PC-3 (cell line): ENCODE data around the gene DGKG. TPM values are rescaled to one million over a fixed set of nuclear protein-coding genes. Genes with fewer than 3 reads are reported as not detected.

Experiments
- ATAC-seq: fragments of 200-7000 bp; cut with Tn5 transposase; 2 replicates; pipeline ENCODE4 v1.9.1; 2020; ENCODE audit warnings: mild to moderate bottlenecking, moderate library complexity
- BruUV-seq: library from RNA; stranded (reverse); fragments of 400-500 nt; replicated peaks from 2 replicates; lab custom pipeline; 2021; lab: Mats Ljungman, UMichigan
- CTCF ChIA-PET: fragments of 300-600 bp; sonication (Branson Sonifier 250); formaldehyde crosslinking; loops from one replicate; lab custom pipeline; 2022; ENCODE audit warnings: antibody characterized with exemption; lab: Charles Lee
- POLR2A ChIA-PET: fragments of 300-600 bp; sonication (Branson Sonifier 250); formaldehyde crosslinking; loops from one replicate; lab custom pipeline; 2022; ENCODE audit warnings: antibody characterized with exemption; ENCODE audit not compliant: unreplicated experiment; lab: Charles Lee
- DNase-seq: peaks from one replicate; pipeline ENCODE4 v3.0.0-alpha.2; 2015
- H2AFZ ChIP-seq: fragments of 300-600 bp; sonication (generic); 2 replicates; pipeline ENCODE4 v1.6.0; 2016; ENCODE audit warnings: antibody characterized with exemption, low read length
- H3F3A ChIP-seq: fragments of 300-600 bp; sonication (generic); one replicate; pipeline ENCODE4 v1.6.0; 2017; ENCODE audit warnings: antibody characterized with exemption, low read length, control low read depth, mild to moderate bottlenecking; ENCODE audit not compliant: unreplicated experiment
- H3K27ac ChIP-seq: fragments of 300-600 bp; sonication (generic); 2 replicates; pipeline ENCODE4 v1.5.1; 2016; ENCODE audit warnings: mild to moderate bottlenecking, low read length
- H3K27me3 ChIP-seq: fragments of 300-600 bp; sonication (generic); 2 replicates; pipeline ENCODE4 v1.6.1; 2016; ENCODE audit warnings: low read length, mixed read lengths
- H3K36me3 ChIP-seq: fragments of 300-600 bp; sonication (generic); 2 replicates; pipeline ENCODE4 v1.6.1; 2016; ENCODE audit warnings: low read depth, mixed run types, low read length, mixed read lengths
- H3K4me1 ChIP-seq: fragments of 300-600 bp; sonication (generic); 2 replicates; pipeline ENCODE4 v1.5.1; 2016; ENCODE audit warnings: low read length; ENCODE audit not compliant: insufficient read depth
- H3K4me2 ChIP-seq: fragments of 300-600 bp; sonication (generic); 2 replicates; pipeline ENCODE4 v1.6.0; 2016; ENCODE audit warnings: low read length
- H3K4me3 ChIP-seq: fragments of 300-600 bp; sonication (generic); 2 replicates; pipeline ENCODE4 v1.5.1; 2016; ENCODE audit warnings: mild to moderate bottlenecking, low read length, mixed read lengths
- H3K79me2 ChIP-seq: fragments of 300-600 bp; sonication (generic); 2 replicates; pipeline ENCODE4 v1.6.1; 2017; ENCODE audit warnings: low read length, mixed read lengths
- H3K9ac ChIP-seq: fragments of 300-600 bp; sonication (generic); 2 replicates; pipeline ENCODE4 v1.6.0; 2016; ENCODE audit warnings: mild to moderate bottlenecking, low read length
- H3K9me2 ChIP-seq: fragments of 300-600 bp; sonication (generic); replicated peaks from 2 replicates; pipeline ENCODE4 v1.6.1; 2016; ENCODE audit warnings: mixed run types, low read length, mixed read lengths
- H3K9me3 ChIP-seq: fragments of 300-600 bp; sonication (generic); 2 replicates; pipeline ENCODE4 v1.6.1; 2016; ENCODE audit warnings: low read length, mixed read lengths
- H4K20me1 ChIP-seq: fragments of 300-600 bp; sonication (generic); 2 replicates; pipeline ENCODE4 v1.6.1; 2016; ENCODE audit warnings: low read length, mixed read lengths
- CTCF ChIP-seq: fragments of 300-600 bp; sonication (generic); conservative IDR thresholded peaks from 2 replicates; pipeline ENCODE4 v1.5.1; 2017; ENCODE audit warnings: antibody characterized with exemption, low read depth, mild to moderate bottlenecking, low read length
- EZH2 ChIP-seq: fragments of 300-600 bp; sonication (generic); IDR thresholded peaks from one replicate; pipeline ENCODE4 v1.6.1; 2017; ENCODE audit warnings: antibody characterized with exemption, mild to moderate bottlenecking, low read length; ENCODE audit not compliant: unreplicated experiment
- EZH2phosphoT487 ChIP-seq: fragments of 300-600 bp; sonication (generic); IDR thresholded peaks from 2 replicates; pipeline ENCODE4 v1.6.1; 2018; ENCODE audit warnings: mild to moderate bottlenecking, antibody characterized with exemption, low read length, borderline replicate concordance
- intact Hi-C: fragments of 100-400 bp; cut with micrococcal nuclease; formaldehyde crosslinking; loops from 2 replicates; pipeline ENCODE4 v1.9.0; 2023
- total RNA-seq: library from RNA; depleted of rRNA; stranded (reverse); fragments of >200 nt; gene quantifications from 2 replicates; pipeline ENCODE4 v1.2.3, GENCODE V29; 2014

DGKG gene
- total RNA-seq, 1 experiment from 2014 or later, result 2.7 TPM

GRCh38 chr3:186121968-186122367, 240.1 kb downstream of the DGKG start:
- no peaks in the 10 kb centered on the region for H3K9me2 ChIP-seq
- BruUV-seq, result no TSS peak
- H3K4me2 ChIP-seq, result no peak overlapping the region
- intact Hi-C loops, result no loop called here
- CTCF ChIA-PET, result interaction anchor here (0.6 kb wide), 1 partner anchor 51 kb away, joined by 3 read pairs; no protein-coding TSS in a partner anchor
- no peak overlapping the region for H3K27ac ChIP-seq
- ATAC-seq (no peak), DNase-seq (no peak)
- H3K27me3 ChIP-seq, result peaks cover 30% of the 10 kb centered on the region
- H3K9ac ChIP-seq, result no peak overlapping the region
- no peaks in the 10 kb centered on the region for H4K20me1 ChIP-seq
- TF ChIP-seq CTCF (no peak), EZH2phosphoT487 (no peak), EZH2 (no peak)
- H3F3A ChIP-seq, result no peaks in the 10 kb centered on the region
- H3K4me1 ChIP-seq, result no peaks in the 10 kb centered on the region
- POLR2A ChIA-PET, result no interaction called here
- no peaks in the 10 kb centered on the region for H3K79me2 ChIP-seq
- no peak overlapping the region for H3K4me3 ChIP-seq
- no peak overlapping the region for H2AFZ ChIP-seq
- H3K9me3 ChIP-seq, result no peaks in the 10 kb centered on the region
- no peaks in the 10 kb centered on the region for H3K36me3 ChIP-seq

- H3K9me3 ChIP-seq, result no peaks in the 10 kb centered on the region
- no peak overlapping the region for H2AFZ ChIP-seq
- no TSS peak for BruUV-seq
- no peak for TF ChIP-seq CTCF
- TF ChIP-seq EZH2, result no peak
- TF ChIP-seq EZH2phosphoT487, result no peak
- ChIA-PET POLR2A (no interaction called here), CTCF (no interaction called here)
- intact Hi-C loops, result no loop called here
- H3K9ac ChIP-seq, result no peak overlapping the region
- H3K27me3 ChIP-seq, result peaks cover 32% of the 10 kb centered on the region
- no peak overlapping the region for H3K27ac ChIP-seq
- no peaks in the 10 kb centered on the region for H3F3A ChIP-seq
- H3K79me2 ChIP-seq, result no peaks in the 10 kb centered on the region
- H3K4me2 ChIP-seq, result no peak overlapping the region
- no peaks in the 10 kb centered on the region for H3K9me2 ChIP-seq
- H3K4me1 ChIP-seq, result no peaks in the 10 kb centered on the region
- no peaks in the 10 kb centered on the region for H3K36me3 ChIP-seq
- no peak for DNase-seq
- ATAC-seq, result no peak
- no peak overlapping the region for H3K4me3 ChIP-seq
- no peaks in the 10 kb centered on the region for H4K20me1 ChIP-seq
These were observed 240.8 kb downstream of the DGKG start for GRCh38 chr3:186121278-186121677.

GRCh38 chr3:186119499-186119898, 242.5 kb downstream of the DGKG start:
- no peaks in the 10 kb centered on the region for H3K79me2 ChIP-seq
- ATAC-seq (no peak), DNase-seq (no peak)
- ChIA-PET POLR2A (no interaction called here), CTCF (no interaction called here)
- no peaks in the 10 kb centered on the region for H3K4me1 ChIP-seq
- H3K9me3 ChIP-seq, result no peaks in the 10 kb centered on the region
- no peaks in the 10 kb centered on the region for H3F3A ChIP-seq
- no peak overlapping the region for H3K9ac ChIP-seq
- intact Hi-C loops, result no loop called here
- no peak overlapping the region for H3K4me2 ChIP-seq
- TF ChIP-seq CTCF (no peak), EZH2phosphoT487 (no peak), EZH2 (no peak)
- no peaks in the 10 kb centered on the region for H4K20me1 ChIP-seq
- BruUV-seq, result no TSS peak
- no peak overlapping the region for H3K4me3 ChIP-seq
- H3K27ac ChIP-seq, result no peak overlapping the region
- no peak overlapping the region for H2AFZ ChIP-seq
- H3K36me3 ChIP-seq, result no peaks in the 10 kb centered on the region
- peaks cover 36% of the 10 kb centered on the region for H3K27me3 ChIP-seq
- H3K9me2 ChIP-seq, result no peaks in the 10 kb centered on the region
